HepG2 (cell line): ENCODE measurements around the gene GPC6. TPM values are rescaled to one million over a fixed set of nuclear protein-coding genes. Genes with fewer than 3 reads are reported as not detected.

Experiments used
- AFF4 ChIP-seq: sonication (generic); formaldehyde crosslinking; IDR thresholded peaks from 2 replicates; pipeline ENCODE4 v1.4.0; 2020; ENCODE audit warnings: missing genetic modification reagents
- CEBPB ChIP-seq: IDR thresholded peaks from 2 replicates; pipeline ENCODE4 v1.6.1; 2011; ENCODE audit warnings: low read depth, low read length, improper control_type of control experiment, borderline replicate concordance
- HNF4A ChIP-seq: sonication (generic); formaldehyde crosslinking; IDR thresholded peaks from 2 replicates; pipeline ENCODE4 v1.4.0; 2020; ENCODE audit warnings: missing genetic modification reagents
- KDM4B ChIP-seq: sonication (generic); formaldehyde crosslinking; IDR thresholded peaks from 2 replicates; pipeline ENCODE4 v1.4.0; 2020; ENCODE audit warnings: missing genetic modification reagents
- NCOA5 ChIP-seq: sonication (generic); formaldehyde crosslinking; IDR thresholded peaks from 2 replicates; pipeline ENCODE4 v1.4.0; 2020; ENCODE audit warnings: missing genetic modification reagents
- NFAT5 ChIP-seq: sonication (generic); formaldehyde crosslinking; IDR thresholded peaks from 2 replicates; pipeline ENCODE4 v1.4.0; 2020; ENCODE audit warnings: missing genetic modification reagents
- SOX5 ChIP-seq: IDR thresholded peaks from 2 replicates; pipeline ENCODE4 v1.6.1; 2016; ENCODE audit warnings: borderline replicate concordance
- ZBTB7A ChIP-seq: sonication (generic); formaldehyde crosslinking; IDR thresholded peaks from 2 replicates; pipeline ENCODE4 v1.8.0; 2022; ENCODE audit warnings: mild to moderate bottlenecking, missing genetic modification reagents
- ZNF225 ChIP-seq: sonication (generic); formaldehyde crosslinking; IDR thresholded peaks from 2 replicates; pipeline ENCODE4 v1.4.0; 2020; ENCODE audit warnings: mild to moderate bottlenecking, missing genetic modification reagents
- ZNF574 ChIP-seq: sonication (generic); formaldehyde crosslinking; IDR thresholded peaks from 2 replicates; pipeline ENCODE4 v1.4.0; 2020; ENCODE audit warnings: missing genetic modification reagents
- polyA plus RNA-seq, 8 experiments: library from polyadenylated mRNA; depleted of rRNA in 3 of 8; stranded (reverse) in 7 of 8; unstranded in 1 of 8; fragments of >200 nt; fragmentation: Illumina TruSeq in 4 of 8; extraction: Trizol in 4 of 8; gene quantifications; 2 replicates each; pipeline versions ENCODE4 v1.2.1 to v1.2.3, GENCODE V29; 2011 to 2016; ENCODE audit warnings: low read depth in 4 of 8, missing spikeins in 1 of 8, mixed read lengths in 1 of 8; ENCODE audit not compliant: insufficient read depth in 1 of 8
- total RNA-seq, 5 experiments: library from RNA; depleted of rRNA; stranded (reverse); fragments of >200 nt; fragmentation: Illumina TruSeq; extraction: Trizol; gene quantifications; 2 replicates each; pipeline ENCODE4 v1.2.3, GENCODE V29; 2016; ENCODE audit warnings: low read depth in 1 of 5

GPC6 gene
- total and polyA plus RNA-seq, 2 of the 13 experiments (the other 11 are each of a cell fraction or from before 2014, with no cell fraction given), result 24.5 to 33.9 TPM

- TF ChIP-seq NFAT5, result no peak
- TF ChIP-seq ZBTB7A, result no peak
- TF ChIP-seq ZNF225 (CRISPR knock-in tag), result no peak
- no peak for TF ChIP-seq NCOA5 (CRISPR knock-in tag)
- no peak for TF ChIP-seq KDM4B
- TF ChIP-seq SOX5 (CRISPR knock-in tag), result 0 out of 2 replicates have a peak, but pooled peaks have one; percentile 20
- no peak for TF ChIP-seq ZNF574 (CRISPR knock-in tag)
- TF ChIP-seq CEBPB, result 0 out of 2 replicates have a peak, but pooled peaks have one; percentile 15
- no peak for TF ChIP-seq AFF4 (CRISPR knock-in tag)
- peak; percentile 64 for TF ChIP-seq HNF4A
Measured at GRCh38 chr13:93505104-93505952, 278.7 kb downstream of the GPC6 start (continued).
